ENCODE data around the gene ADCYAP1.

Gene ADCYAP1

GRCh38 chr18:933082-933481, 28.4 kb downstream of the ADCYAP1 start:
- peaks cover 15% of the 10 kb centered on the region for H3K4me1 Mint-ChIP-seq
- no peaks in the 10 kb centered on the region for H3K9me3 Mint-ChIP-seq
- H3K27ac Mint-ChIP-seq: no peak overlapping the region
- no peak for TF ChIP-seq CTCF (IDR thresholded peaks at IDR 0.05)
- DNase-seq: no peak
- H3K27me3 Mint-ChIP-seq (ENCODE audit: low read depth, poor library complexity): peaks cover 17% of the 10 kb centered on the region
- no peak overlapping the region for H3K4me3 Mint-ChIP-seq
- H3K36me3 Mint-ChIP-seq (ENCODE audit: low read depth): no peaks in the 10 kb centered on the region

GRCh38 chr18:934518-935133, 30.0 kb downstream of the ADCYAP1 start:
- Mint-ChIP-seq H3K36me3 (ENCODE audit: low read depth) (no peaks in the 10 kb centered on the region), H3K27ac (no peak overlapping the region), H3K4me1 (peaks cover 10% of the 10 kb centered on the region), H3K4me3 (no peak overlapping the region), H3K9me3 (no peaks in the 10 kb centered on the region), H3K27me3 (ENCODE audit: low read depth, poor library complexity) (peaks cover 11% of the 10 kb centered on the region)
- TF ChIP-seq CTCF (IDR thresholded peaks at IDR 0.05): no peak
- no peak for DNase-seq

- peaks cover 10% of the 10 kb centered on the region for H3K4me1 Mint-ChIP-seq
- DNase-seq: no peak
- H3K4me3 Mint-ChIP-seq: no peak overlapping the region
- TF ChIP-seq CTCF (IDR thresholded peaks at IDR 0.05): no peak
- no peaks in the 10 kb centered on the region for H3K36me3 Mint-ChIP-seq (ENCODE audit: low read depth)
- H3K9me3 Mint-ChIP-seq: no peaks in the 10 kb centered on the region
- no peak overlapping the region for H3K27ac Mint-ChIP-seq
- peaks cover 5% of the 10 kb centered on the region for H3K27me3 Mint-ChIP-seq (ENCODE audit: low read depth, poor library complexity)
Observed at GRCh38 chr18:936941-937340, 32.3 kb downstream of the ADCYAP1 start.

GRCh38 chr18:939166-939565, 34.5 kb downstream of the ADCYAP1 start:
- Mint-ChIP-seq H3K36me3 (ENCODE audit: low read depth) (no peaks in the 10 kb centered on the region), H3K9me3 (no peaks in the 10 kb centered on the region), H3K27ac (no peak overlapping the region), H3K27me3 (ENCODE audit: low read depth, poor library complexity) (peaks cover 5% of the 10 kb centered on the region), H3K4me1 (no peaks in the 10 kb centered on the region), H3K4me3 (no peak overlapping the region)
- no peak for DNase-seq
- TF ChIP-seq CTCF (IDR thresholded peaks at IDR 0.05): no peak

- no peaks in the 10 kb centered on the region for H3K36me3 Mint-ChIP-seq (ENCODE audit: low read depth)
- H3K27ac Mint-ChIP-seq: no peak overlapping the region
- peaks cover 5% of the 10 kb centered on the region for H3K27me3 Mint-ChIP-seq (ENCODE audit: low read depth, poor library complexity)
- no peaks in the 10 kb centered on the region for H3K4me1 Mint-ChIP-seq
- no peak for DNase-seq
- H3K4me3 Mint-ChIP-seq: no peak overlapping the region
- no peak for TF ChIP-seq CTCF (IDR thresholded peaks at IDR 0.05)
- no peaks in the 10 kb centered on the region for H3K9me3 Mint-ChIP-seq
Observed at GRCh38 chr18:939958-940357, 35.3 kb downstream of the ADCYAP1 start.

GRCh38 chr18:941331-941730, 36.7 kb downstream of the ADCYAP1 start:
- no peak for TF ChIP-seq CTCF (IDR thresholded peaks at IDR 0.05)
- no peak overlapping the region for H3K27ac Mint-ChIP-seq
- H3K27me3 Mint-ChIP-seq (ENCODE audit: low read depth, poor library complexity): peaks cover 4% of the 10 kb centered on the region
- no peak overlapping the region for H3K4me3 Mint-ChIP-seq
- H3K9me3 Mint-ChIP-seq: no peaks in the 10 kb centered on the region
- no peaks in the 10 kb centered on the region for H3K4me1 Mint-ChIP-seq
- no peak for DNase-seq
- H3K36me3 Mint-ChIP-seq (ENCODE audit: low read depth): no peaks in the 10 kb centered on the region
